ENCODE measurements around the gene TFB1M. TPM values are rescaled to one million over a fixed set of nuclear protein-coding genes. Genes with fewer than 3 reads are reported as not detected.
"Not testable (repeated sequence)": the region's sequence is repeated elsewhere in the genome, so short reads cannot be mapped to it uniquely, and the experiment has no call there.

Gene TFB1M
- total and polyA plus RNA-seq, 7 donors, result 10.7 to 22.2 (median 15.1) TPM

- H3K4me1 ChIP-seq, result no peaks in the 10 kb centered on the region
- no peak overlapping the region for H3K4me3 ChIP-seq
- TF ChIP-seq EP300 (IDR thresholded peaks at IDR 0.05) (no peak), CTCF (IDR thresholded peaks at IDR 0.05) (no peak)
- no peaks in the 10 kb centered on the region for H3K36me3 ChIP-seq
- no peak overlapping the region for H3K27ac ChIP-seq
- H3K27me3 ChIP-seq, result no peaks in the 10 kb centered on the region
- peaks cover 0 to 6% (median 0%) of the 10 kb centered on the region in 4 donors for H3K9me3 ChIP-seq
- intact Hi-C loops (cut with DNase I), result no loop called here
- no peak for DNase-seq
Measured at GRCh38 chr6:155346957-155347356, 32.7 kb upstream of the TFB1M start.

DNA sequence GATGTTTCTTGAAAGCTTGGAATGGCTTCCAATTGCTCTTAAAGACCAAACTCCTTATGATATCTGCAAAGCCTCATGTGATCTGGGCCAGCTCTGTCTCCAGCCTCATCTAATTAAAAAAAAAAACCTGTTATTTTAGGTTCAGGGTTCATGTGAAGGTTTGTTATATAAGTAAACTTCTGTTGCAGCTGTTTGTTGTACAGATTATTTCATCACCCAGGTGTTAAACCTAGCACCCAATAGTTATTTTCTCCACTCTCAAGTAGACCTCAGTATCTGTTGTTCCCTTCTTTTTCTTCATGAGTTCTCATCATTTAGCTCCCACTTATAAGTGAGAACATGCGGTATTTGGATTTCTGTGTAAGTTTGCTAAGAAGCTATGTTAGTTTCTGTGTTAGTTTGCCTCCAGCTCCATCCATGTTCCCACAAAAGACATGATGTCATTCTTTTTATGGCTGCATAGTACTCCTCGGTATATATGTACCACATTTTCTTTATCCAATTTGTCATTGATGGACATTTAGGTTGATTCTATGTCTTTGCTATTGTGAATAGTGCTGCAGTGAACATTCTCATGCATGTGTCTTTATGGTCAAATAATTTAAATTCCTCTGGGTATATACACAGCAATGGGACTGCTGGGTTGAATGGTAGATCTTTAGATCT lies 30.2 kb upstream of the TFB1M start:
- Histone ChIP-seq H3K9me3 (peaks cover 0 to 6% (median 0%) of the 10 kb centered on the region in 4 donors), H3K27ac (no peak overlapping the region), H3K4me1 (no peaks in the 10 kb centered on the region), H3K4me3 (no peak overlapping the region), H3K36me3 (no peaks in the 10 kb centered on the region), H3K27me3 (no peaks in the 10 kb centered on the region)
- no peak for TF ChIP-seq EP300 (IDR thresholded peaks at IDR 0.05)
- TF ChIP-seq POLR2AphosphoS5 (IDR thresholded peaks at IDR 0.05), result no peak
- TF ChIP-seq CTCF (IDR thresholded peaks at IDR 0.05), result no peak
- no peak for TF ChIP-seq POLR2A (IDR thresholded peaks at IDR 0.05)
- intact Hi-C loops (cut with DNase I), result no loop called here
- WGBS, 2 donors, result 95 to 97% methylated on average over 2 of the region's 2 CpGs
- no peak for DNase-seq

DNA sequence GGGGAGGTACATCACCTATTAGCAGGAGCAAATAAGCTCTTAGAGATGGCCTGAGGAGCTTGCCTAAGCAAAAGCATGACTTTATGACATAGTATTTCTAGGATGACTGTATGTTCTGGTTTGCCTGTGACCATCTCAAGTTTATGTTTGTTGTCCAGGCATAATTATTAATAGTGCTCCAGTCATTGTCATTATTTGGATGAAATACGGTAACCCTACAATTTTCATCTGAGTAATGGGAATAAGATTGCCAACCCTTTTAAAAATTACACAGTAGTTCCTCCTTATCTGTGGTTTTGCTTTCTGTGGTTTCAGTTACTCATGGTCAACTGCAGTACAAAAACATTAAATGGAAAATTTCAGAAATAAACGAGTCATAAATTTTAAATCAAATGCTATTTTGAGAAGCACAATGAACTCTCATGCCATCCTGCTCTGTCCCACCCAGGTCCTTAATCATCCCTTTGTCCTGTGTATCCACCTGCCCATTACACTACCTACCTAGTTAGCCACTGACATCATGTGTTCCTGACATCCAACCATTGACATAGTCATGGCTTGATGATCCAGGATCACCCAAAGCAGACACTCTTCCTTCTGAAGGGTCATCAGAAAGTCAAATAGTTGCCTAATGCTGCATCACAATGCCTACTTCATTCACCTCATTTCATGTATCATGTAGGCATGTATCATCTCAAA lies 27.0 kb upstream of the TFB1M start:
- Histone ChIP-seq H3K27me3 (no peaks in the 10 kb centered on the region), H3K4me3 (no peak overlapping the region), H3K36me3 (no peaks in the 10 kb centered on the region), H3K9me3 (no peaks in the 10 kb centered on the region), H3K27ac (no peak overlapping the region), H3K4me1 (no peaks in the 10 kb centered on the region)
- no peak for DNase-seq
- intact Hi-C loops (cut with DNase I), result no loop called here
- 57 to 80% methylated on average over 2 of the region's 2 CpGs for WGBS, 2 donors
- no peak for TF ChIP-seq POLR2AphosphoS5 (IDR thresholded peaks at IDR 0.05)
- TF ChIP-seq POLR2A (IDR thresholded peaks at IDR 0.05), result no peak
- no peak for TF ChIP-seq EP300 (IDR thresholded peaks at IDR 0.05)
- no peak for TF ChIP-seq CTCF (IDR thresholded peaks at IDR 0.05)

DNA sequence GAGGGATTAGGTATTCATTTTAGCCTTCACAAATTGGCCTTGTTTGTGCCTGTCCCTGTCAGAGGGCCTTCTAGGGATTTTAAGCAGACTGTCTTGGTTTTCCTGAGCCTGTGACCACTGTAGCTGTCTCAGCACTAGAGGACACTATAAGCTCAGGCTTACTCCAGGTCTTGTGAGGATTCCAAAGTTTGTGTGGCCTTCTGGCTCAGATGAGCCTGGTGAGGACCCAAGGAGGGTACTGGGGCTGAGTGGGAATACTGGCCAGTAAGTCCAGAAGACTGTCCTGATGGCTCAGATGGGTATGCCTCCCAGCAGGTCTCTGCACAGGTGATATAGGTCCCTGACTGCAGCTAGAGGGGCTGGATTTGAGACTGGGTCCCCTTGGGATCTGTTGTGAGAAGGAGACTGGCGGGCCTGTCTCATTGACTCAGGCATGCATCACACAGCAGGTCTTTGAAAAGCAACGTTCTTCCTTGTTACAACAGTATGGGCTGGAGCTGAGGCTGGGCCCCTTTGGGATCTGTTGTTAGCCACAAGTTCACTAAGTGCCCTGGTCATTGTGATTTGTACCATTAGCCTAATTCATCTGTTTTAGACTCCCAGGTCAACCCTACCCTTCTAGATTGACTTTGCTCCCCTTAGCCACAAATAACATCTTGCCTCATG lies 26.3 kb upstream of the TFB1M start:
- no peak overlapping the region for H3K4me3 ChIP-seq
- DNase-seq, result no peak
- no peak for TF ChIP-seq POLR2AphosphoS5 (IDR thresholded peaks at IDR 0.05)
- no peak for TF ChIP-seq POLR2A (IDR thresholded peaks at IDR 0.05)
- no peak for TF ChIP-seq CTCF (IDR thresholded peaks at IDR 0.05)
- TF ChIP-seq EP300 (IDR thresholded peaks at IDR 0.05), result no peak
- no peaks in the 10 kb centered on the region for H3K36me3 ChIP-seq
- 73 to 87% methylated on average over 2 of the region's 2 CpGs for WGBS, 2 donors
- no peak overlapping the region for H3K27ac ChIP-seq
- H3K9me3 ChIP-seq, result no peaks in the 10 kb centered on the region
- H3K4me1 ChIP-seq, result no peaks in the 10 kb centered on the region
- intact Hi-C loops (cut with DNase I), result no loop called here
- H3K27me3 ChIP-seq, result no peaks in the 10 kb centered on the region

- H3K4me1 ChIP-seq; H3K27ac ChIP-seq; H3K36me3 ChIP-seq; H3K27me3 ChIP-seq; DNase-seq; H3K4me3 ChIP-seq; intact Hi-C loops (cut with DNase I); H3K9me3 ChIP-seq: not testable (repeated sequence)
- WGBS, 2 donors, result 94 to 98% methylated on average over 4 of the region's 4 CpGs
Measured at GRCh38 chr6:155339929-155340328, 25.6 kb upstream of the TFB1M start.

GRCh38 chr6:155338237-155338636 lies 24.0 kb upstream of the TFB1M start:
- H3K4me3 ChIP-seq; H3K36me3 ChIP-seq; intact Hi-C loops (cut with DNase I); DNase-seq; H3K9me3 ChIP-seq; H3K27me3 ChIP-seq; H3K27ac ChIP-seq; H3K4me1 ChIP-seq: not testable (repeated sequence)
